Breast epithelium (tissue), 3 donors: ENCODE results near the gene ACSM2A.

Source experiments
- POLR2A ChIP-seq: fragments of 450-650 bp; IDR thresholded peaks from one replicate; pipeline ENCODE4 v1.6.1; 2016; ENCODE audit warnings: antibody characterized with exemption, mild to moderate bottlenecking, moderate library complexity
- POLR2AphosphoS5 ChIP-seq, 3 donors: sonication (generic); formaldehyde crosslinking; IDR thresholded peaks; one replicate each; pipeline ENCODE4 v1.6.1; 2017; ENCODE audit warnings: antibody characterized with exemption in 3 of 3

- TF ChIP-seq POLR2A, result no peak
- TF ChIP-seq POLR2AphosphoS5 (IDR thresholded peaks at IDR 0.05), result no peak
Measured at GRCh38 chr16:20485408-20485807, 34.1 kb downstream of the ACSM2A start.
